Peyer's patch (tissue), 4 donors: ENCODE results near the gene SAMM50.

Experiments used
- CTCF ChIP-seq, 6 experiments: fragments of 450-650 bp in 4 of 6; fragments of 200-600 bp in 2 of 6; sonication (generic) in 1 of 6; IDR thresholded peaks; one replicate each; pipeline ENCODE4 v1.5.1; 2017 to 2019; ENCODE audit warnings: antibody characterized with exemption in 6 of 6, mild to moderate bottlenecking in 3 of 6, moderate library complexity in 1 of 6
- POLR2A ChIP-seq, 2 donors: fragments of 450-650 bp; IDR thresholded peaks; one replicate each; pipeline ENCODE4 v1.5.1; 2017; ENCODE audit warnings: antibody characterized with exemption in 2 of 2, mild to moderate bottlenecking in 2 of 2, moderate library complexity in 2 of 2

GRCh38 chr22:44033287-44033686, 78.0 kb downstream of the SAMM50 start:
- TF ChIP-seq CTCF (IDR thresholded peaks at IDR 0.05) = no peak
- no peak for TF ChIP-seq POLR2A (IDR thresholded peaks at IDR 0.05)
